Type B pancreatic cell (in vitro differentiated cells): ENCODE measurements around the gene ADAD1. TPM values are rescaled to one million over a fixed set of nuclear protein-coding genes. Genes with fewer than 3 reads are reported as not detected.

Source experiments
- DNase-seq: peaks from one replicate; pipeline ENCODE4 v3.0.0; 2021; ENCODE audit warnings: mixed read lengths; ENCODE audit not compliant: unreplicated experiment; ENCODE audit errors: extremely low spot score
- H3K27ac Mint-ChIP-seq: 2 replicates; pipeline ENCODE4 v1.8.0; 2021; ENCODE audit warnings: mild to moderate bottlenecking, mixed read lengths
- H3K27me3 Mint-ChIP-seq: 2 replicates; pipeline ENCODE4 v1.8.0; 2021; ENCODE audit warnings: mixed read lengths
- H3K36me3 Mint-ChIP-seq: 2 replicates; pipeline ENCODE4 v1.8.0; 2021; ENCODE audit warnings: mixed read lengths
- H3K4me1 Mint-ChIP-seq: one replicate; pipeline ENCODE4 v1.8.0; 2021; ENCODE audit warnings: mixed read lengths; ENCODE audit not compliant: unreplicated experiment
- H3K4me3 Mint-ChIP-seq: 2 replicates; pipeline ENCODE4 v1.8.0; 2021; ENCODE audit warnings: mild to moderate bottlenecking, mixed read lengths
- H3K9me3 Mint-ChIP-seq: 2 replicates; pipeline ENCODE4 v1.8.0; 2021; ENCODE audit warnings: mixed read lengths
- long read RNA-seq: library from polyadenylated mRNA; unstranded; transcript quantifications from one replicate; pipeline ENCODE4 v2.0.0, GENCODE V29; 2020
- total RNA-seq: library from RNA; stranded (reverse); gene quantifications from 2 replicates; pipeline ENCODE4 v1.2.1, GENCODE V29; 2021; ENCODE audit warnings: low replicate concordance
- TF ChIP-seq, protein P1 (sequence below): fragments of 200-600 bp; sonication (generic); conservative IDR thresholded peaks from 2 replicates; pipeline ENCODE4 v1.5.0; 2021; ENCODE audit warnings: antibody characterized with exemption, mild to moderate bottlenecking

The ADAD1 gene
- total RNA-seq = not detected in 2 replicates
- long read RNA-seq = 0 reads

DNA sequence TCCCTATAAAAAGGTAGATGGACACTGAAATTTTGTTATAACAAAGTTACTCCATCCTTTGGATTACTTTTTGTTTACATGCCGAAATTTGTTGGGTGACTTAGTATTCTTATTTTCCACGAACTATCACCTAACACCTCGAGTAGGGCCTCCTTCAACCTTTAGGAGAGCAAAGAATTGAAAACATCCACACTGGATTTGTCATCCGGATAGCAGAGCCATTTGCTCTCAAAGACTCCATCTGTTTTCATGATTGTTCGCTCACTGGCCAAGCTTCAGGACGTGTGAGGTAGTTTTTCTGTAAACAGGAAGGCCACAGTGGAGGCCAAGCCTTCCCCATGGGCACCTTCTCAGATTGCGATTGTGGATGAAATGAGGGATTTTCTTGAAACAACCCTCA, at the start of gene ADAD1:
ADAD1 (plus strand) TSS at position 301 of the 400 bp plus-strand sequence. CDS start 1,059 bp downstream, outside the sequence.
- no peaks in the 10 kb centered on the region for H3K9me3 Mint-ChIP-seq

DNA sequence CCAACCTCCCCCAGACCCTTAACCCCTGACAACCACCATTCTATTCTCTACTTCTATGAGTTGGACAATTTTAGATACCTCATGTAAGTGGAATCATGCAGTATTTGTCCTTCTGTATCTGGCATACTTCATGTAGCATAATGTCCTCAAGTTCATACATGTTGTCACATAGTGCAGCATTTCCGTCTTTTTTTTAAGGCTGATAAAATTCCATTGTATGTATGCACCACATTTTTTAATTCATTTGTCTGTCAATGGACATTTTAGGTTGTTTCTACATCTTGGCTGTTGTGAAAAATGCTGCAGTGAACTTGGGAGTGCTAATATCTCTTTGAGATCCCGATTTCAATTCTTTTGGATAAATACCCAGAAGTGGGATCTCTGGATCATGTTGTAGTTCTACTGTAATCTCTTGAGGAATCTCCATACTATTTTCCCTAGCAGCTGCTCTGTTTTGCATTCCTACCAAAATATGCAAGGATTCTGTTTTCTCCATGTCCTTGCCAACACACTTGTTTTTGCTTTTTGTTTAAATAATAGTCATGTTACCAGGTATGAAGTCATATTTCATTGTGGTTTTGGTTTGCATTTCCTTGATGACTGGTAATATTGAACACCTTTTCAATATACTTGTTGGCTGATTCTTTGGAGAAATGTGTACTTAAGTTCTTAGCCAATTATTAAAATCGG, 48.8 kb upstream of the ADAD1 start:
- Mint-ChIP-seq H3K9me3 (no peaks in the 10 kb centered on the region), H3K27me3 (no peaks in the 10 kb centered on the region), H3K4me3 (no peak overlapping the region), H3K27ac (no peak overlapping the region), H3K4me1 (no peaks in the 10 kb centered on the region), H3K36me3 (peaks cover 28% of the 10 kb centered on the region)
- TF ChIP-seq, protein P1, sequence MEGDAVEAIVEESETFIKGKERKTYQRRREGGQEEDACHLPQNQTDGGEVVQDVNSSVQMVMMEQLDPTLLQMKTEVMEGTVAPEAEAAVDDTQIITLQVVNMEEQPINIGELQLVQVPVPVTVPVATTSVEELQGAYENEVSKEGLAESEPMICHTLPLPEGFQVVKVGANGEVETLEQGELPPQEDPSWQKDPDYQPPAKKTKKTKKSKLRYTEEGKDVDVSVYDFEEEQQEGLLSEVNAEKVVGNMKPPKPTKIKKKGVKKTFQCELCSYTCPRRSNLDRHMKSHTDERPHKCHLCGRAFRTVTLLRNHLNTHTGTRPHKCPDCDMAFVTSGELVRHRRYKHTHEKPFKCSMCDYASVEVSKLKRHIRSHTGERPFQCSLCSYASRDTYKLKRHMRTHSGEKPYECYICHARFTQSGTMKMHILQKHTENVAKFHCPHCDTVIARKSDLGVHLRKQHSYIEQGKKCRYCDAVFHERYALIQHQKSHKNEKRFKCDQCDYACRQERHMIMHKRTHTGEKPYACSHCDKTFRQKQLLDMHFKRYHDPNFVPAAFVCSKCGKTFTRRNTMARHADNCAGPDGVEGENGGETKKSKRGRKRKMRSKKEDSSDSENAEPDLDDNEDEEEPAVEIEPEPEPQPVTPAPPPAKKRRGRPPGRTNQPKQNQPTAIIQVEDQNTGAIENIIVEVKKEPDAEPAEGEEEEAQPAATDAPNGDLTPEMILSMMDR = no peak
- DNase-seq = no peak

More for the DNA sequence above, at the start of gene ADAD1:
- Mint-ChIP-seq H3K27ac (no peak within 1 kb of the TSS), H3K27me3 (peaks cover 3% of the 10 kb centered on the region), H3K36me3 (no peaks in the 10 kb centered on the region), H3K4me3 (no peak within 1 kb of the TSS), H3K4me1 (no peaks in the 10 kb centered on the region)
- TF ChIP-seq, protein P1 = no peak
- no peak for DNase-seq

DNA sequence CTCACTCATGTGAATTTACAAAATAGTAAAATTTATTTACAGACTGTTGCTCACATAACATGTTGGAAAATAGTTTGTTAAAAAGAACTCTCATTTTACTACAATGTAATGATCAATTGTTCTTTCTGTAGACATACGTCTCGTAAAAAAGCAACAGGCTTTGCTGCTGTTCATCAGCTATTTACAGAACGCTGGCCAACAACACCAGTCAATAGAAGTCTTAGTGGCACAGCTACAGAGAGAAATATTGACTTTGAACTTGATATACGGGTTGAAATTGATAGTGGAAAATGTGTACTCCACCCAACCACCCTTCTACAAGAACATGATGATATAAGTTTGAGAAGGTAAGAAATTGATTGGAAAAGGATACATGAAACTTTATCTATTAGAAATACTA, 47.6 kb upstream of the ADAD1 start:
- no peak overlapping the region for H3K4me3 Mint-ChIP-seq
- H3K36me3 Mint-ChIP-seq = peaks cover 31% of the 10 kb centered on the region
- no peak overlapping the region for H3K27ac Mint-ChIP-seq
- H3K27me3 Mint-ChIP-seq = no peaks in the 10 kb centered on the region
- DNase-seq = no peak
- TF ChIP-seq, protein P1 = no peak
- H3K9me3 Mint-ChIP-seq = no peaks in the 10 kb centered on the region
- H3K4me1 Mint-ChIP-seq = no peaks in the 10 kb centered on the region

DNA sequence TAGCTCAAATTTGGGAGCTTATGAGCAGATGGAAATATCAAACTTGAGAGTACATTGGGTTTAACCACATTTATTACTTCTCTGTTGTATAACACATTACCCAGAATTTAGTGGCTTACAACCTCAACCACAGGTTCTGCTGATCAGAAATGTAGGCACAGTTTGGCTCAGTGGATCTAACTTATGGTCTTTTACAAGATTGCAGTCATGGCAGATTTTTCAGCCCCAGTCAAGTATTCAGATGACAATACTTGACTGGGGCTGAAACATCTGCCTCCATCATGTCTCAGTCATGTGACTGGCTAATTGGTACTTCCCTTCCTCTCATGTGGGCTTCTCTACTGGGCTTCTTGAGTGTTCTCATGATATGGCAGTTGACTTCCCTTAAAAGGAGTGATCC, 44.0 kb upstream of the ADAD1 start:
- Mint-ChIP-seq H3K9me3 (no peaks in the 10 kb centered on the region), H3K4me3 (no peak overlapping the region), H3K36me3 (peaks cover 28% of the 10 kb centered on the region), H3K27ac (no peak overlapping the region), H3K27me3 (no peaks in the 10 kb centered on the region), H3K4me1 (no peaks in the 10 kb centered on the region)
- TF ChIP-seq, protein P1 = no peak
- DNase-seq = no peak

DNA sequence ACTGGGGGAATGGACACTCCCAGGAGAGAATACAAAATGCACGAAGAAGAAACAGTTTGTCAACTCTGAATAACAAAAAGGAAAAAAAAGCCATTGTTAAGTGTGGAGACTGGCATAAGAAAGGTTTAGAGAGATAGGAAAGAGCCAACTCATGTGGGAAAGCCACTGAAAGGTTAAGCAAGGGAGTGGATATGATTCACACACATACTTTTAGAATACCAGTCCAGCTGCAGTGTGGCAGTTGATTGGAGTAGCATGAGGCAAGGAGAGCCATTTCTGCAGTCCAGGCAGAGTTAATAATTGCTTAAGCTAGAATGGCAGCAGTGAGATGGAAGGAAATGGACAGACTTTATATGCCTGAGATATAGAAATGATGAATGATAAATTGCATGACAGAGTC, 36.9 kb upstream of the ADAD1 start:
- DNase-seq = no peak
- Mint-ChIP-seq H3K4me1 (no peaks in the 10 kb centered on the region), H3K4me3 (no peak overlapping the region), H3K27me3 (no peaks in the 10 kb centered on the region), H3K27ac (no peak overlapping the region), H3K9me3 (no peaks in the 10 kb centered on the region), H3K36me3 (peaks cover 15% of the 10 kb centered on the region)
- TF ChIP-seq, protein P1 = no peak
